ENCODE data around the gene SLC6A18.

DNA sequence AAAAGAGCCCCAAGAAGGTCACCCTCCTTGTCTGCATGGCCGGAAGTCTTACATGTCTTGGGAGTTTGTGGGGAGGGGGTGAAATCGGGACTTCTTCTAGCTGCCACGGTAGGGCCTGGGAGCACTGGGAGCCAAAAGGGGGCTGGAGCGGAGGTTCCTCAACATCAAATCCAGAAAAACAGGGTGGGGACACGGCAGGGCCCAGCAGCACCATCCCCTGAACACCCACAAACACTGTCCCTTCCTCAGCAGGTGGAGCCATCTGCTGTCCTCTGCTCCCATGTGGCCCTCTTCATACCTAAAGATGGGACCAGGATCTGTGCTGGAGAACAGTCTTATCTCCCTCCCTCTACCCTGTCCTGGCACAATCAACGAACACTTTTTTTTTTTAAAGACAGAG is 67.0 kb downstream of the SLC6A18 start:
- TF ChIP-seq CTCF (IDR thresholded peaks at IDR 0.05) (no peak), POLR2A (IDR thresholded peaks at IDR 0.05) (no peak)
